Activated CD8-positive, alpha-beta T cell treated with anti-CD3 and anti-CD28 coated beads for 36 hours (primary cell): ENCODE data around the gene NFKBIA. TPM values are rescaled to one million over a fixed set of nuclear protein-coding genes. Genes with fewer than 3 reads are reported as not detected.
"Not testable (repeated sequence)": the region's sequence is repeated elsewhere in the genome, so short reads cannot be mapped to it uniquely, and the experiment has no call there.

ENCODE experiments used
- ATAC-seq: fragments of 200-7000 bp; cut with Tn5 transposase; one replicate; pipeline ENCODE4 v1.10.0; 2021; ENCODE audit warnings: mild to moderate bottlenecking, moderate library complexity
- CTCF ChIA-PET: fragments of 350-600 bp; sonication (Branson Sonifier 250); formaldehyde crosslinking; loops from one replicate; lab custom pipeline; 2021; ENCODE audit warnings: antibody characterized with exemption; lab: Charles Lee
- POLR2A ChIA-PET: fragments of 350-600 bp; sonication (Branson Sonifier 250); formaldehyde crosslinking; loops from one replicate; lab custom pipeline; 2021; ENCODE audit warnings: antibody characterized with exemption; lab: Charles Lee
- DNase-seq: peaks from one replicate; pipeline ENCODE4 v3.0.0-alpha.2; 2020
- H3K27ac Mint-ChIP-seq: one replicate; pipeline ENCODE4 v1.8.0; 2021; ENCODE audit warnings: mild to moderate bottlenecking, mixed read lengths
- H3K27me3 Mint-ChIP-seq: one replicate; pipeline ENCODE4 v1.8.0; 2021; ENCODE audit warnings: mixed read lengths
- H3K36me3 Mint-ChIP-seq: one replicate; pipeline ENCODE4 v1.8.0; 2021; ENCODE audit warnings: low read depth, mixed read lengths
- H3K4me1 Mint-ChIP-seq: one replicate; pipeline ENCODE4 v1.8.0; 2021; ENCODE audit warnings: low read depth, mixed read lengths
- H3K4me3 Mint-ChIP-seq: one replicate; pipeline ENCODE4 v1.8.0; 2021; ENCODE audit warnings: mild to moderate bottlenecking, moderate library complexity, mixed read lengths
- H3K9me3 Mint-ChIP-seq: one replicate; pipeline ENCODE4 v1.8.0; 2021; ENCODE audit warnings: mixed read lengths
- intact Hi-C: fragments of 100-400 bp; cut with micrococcal nuclease; formaldehyde crosslinking; loops from one replicate; pipeline ENCODE4 v1.10.0; 2022
- total RNA-seq, 2 experiments: library from RNA; stranded (reverse); gene quantifications; one replicate each; pipeline ENCODE4 v1.2.3, GENCODE V29; 2021
- TF ChIP-seq, protein P1 (sequence below): fragments of 200-600 bp; IDR thresholded peaks from one replicate; pipeline ENCODE4 v1.8.0; 2022; ENCODE audit warnings: antibody characterized with exemption, mild to moderate bottlenecking

NFKBIA gene
- total RNA-seq, 2 experiments from 2014 or later: 218 to 227 TPM

DNA sequence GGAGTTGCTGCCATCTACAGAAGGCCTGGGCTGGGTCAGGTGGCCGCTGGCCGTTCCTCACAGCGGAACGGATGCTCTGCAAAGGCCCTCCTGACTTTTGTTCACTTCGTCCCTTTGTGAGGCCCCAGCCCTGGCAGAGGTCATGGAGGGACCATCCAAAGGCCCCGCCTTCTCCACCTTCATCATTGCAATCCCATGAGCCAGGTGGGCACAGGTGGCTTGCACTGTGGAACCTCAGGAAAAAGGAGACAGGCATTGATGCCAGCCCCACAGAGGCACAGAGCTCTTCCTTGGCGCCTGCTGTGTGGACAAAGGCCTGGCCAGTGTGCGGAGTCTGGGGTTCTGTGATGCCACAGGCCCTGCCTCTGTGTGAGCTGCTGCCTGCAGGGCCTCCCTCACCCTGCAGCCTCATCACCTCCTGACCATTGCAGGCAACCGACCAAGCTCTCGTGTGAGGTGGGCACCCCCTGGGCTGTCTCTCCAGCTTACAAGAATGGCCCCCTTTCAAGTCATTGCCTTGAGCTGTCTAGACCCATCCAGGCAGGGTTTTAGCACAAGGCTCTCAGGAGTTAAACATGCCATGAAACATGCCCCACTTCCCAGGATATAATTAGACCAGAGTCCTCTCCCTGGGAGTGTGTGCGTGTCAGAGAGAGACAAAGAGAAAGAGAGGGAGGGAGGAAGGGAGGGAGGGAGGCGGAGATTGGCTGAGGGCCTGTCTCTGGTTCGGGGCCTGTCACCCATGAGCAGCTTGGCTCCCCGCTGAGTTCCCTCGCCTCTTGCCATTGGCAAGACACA lies 19.3 kb downstream of the NFKBIA start:
- H3K36me3 Mint-ChIP-seq: no peaks in the 10 kb centered on the region
- ChIA-PET POLR2A (interaction anchor here (0.7 to 2.3 kb wide), 2 partner anchors 17 to 19 kb away, joined by 3 to 6 read pairs; partner anchors contain the start of gene NFKBIA), CTCF (interaction anchor here (1.1 kb wide), 1 partner anchor 31 kb away, joined by 4 read pairs; no protein-coding TSS in a partner anchor)
- ATAC-seq (no peak), DNase-seq (no peak)
- intact Hi-C loops: no loop called here
- H3K27ac Mint-ChIP-seq: no peak overlapping the region
- H3K27me3 Mint-ChIP-seq: no peaks in the 10 kb centered on the region
- no peaks in the 10 kb centered on the region for H3K9me3 Mint-ChIP-seq
- no peaks in the 10 kb centered on the region for H3K4me1 Mint-ChIP-seq
- TF ChIP-seq, protein P1, sequence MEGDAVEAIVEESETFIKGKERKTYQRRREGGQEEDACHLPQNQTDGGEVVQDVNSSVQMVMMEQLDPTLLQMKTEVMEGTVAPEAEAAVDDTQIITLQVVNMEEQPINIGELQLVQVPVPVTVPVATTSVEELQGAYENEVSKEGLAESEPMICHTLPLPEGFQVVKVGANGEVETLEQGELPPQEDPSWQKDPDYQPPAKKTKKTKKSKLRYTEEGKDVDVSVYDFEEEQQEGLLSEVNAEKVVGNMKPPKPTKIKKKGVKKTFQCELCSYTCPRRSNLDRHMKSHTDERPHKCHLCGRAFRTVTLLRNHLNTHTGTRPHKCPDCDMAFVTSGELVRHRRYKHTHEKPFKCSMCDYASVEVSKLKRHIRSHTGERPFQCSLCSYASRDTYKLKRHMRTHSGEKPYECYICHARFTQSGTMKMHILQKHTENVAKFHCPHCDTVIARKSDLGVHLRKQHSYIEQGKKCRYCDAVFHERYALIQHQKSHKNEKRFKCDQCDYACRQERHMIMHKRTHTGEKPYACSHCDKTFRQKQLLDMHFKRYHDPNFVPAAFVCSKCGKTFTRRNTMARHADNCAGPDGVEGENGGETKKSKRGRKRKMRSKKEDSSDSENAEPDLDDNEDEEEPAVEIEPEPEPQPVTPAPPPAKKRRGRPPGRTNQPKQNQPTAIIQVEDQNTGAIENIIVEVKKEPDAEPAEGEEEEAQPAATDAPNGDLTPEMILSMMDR: no peak
- no peak overlapping the region for H3K4me3 Mint-ChIP-seq

DNA sequence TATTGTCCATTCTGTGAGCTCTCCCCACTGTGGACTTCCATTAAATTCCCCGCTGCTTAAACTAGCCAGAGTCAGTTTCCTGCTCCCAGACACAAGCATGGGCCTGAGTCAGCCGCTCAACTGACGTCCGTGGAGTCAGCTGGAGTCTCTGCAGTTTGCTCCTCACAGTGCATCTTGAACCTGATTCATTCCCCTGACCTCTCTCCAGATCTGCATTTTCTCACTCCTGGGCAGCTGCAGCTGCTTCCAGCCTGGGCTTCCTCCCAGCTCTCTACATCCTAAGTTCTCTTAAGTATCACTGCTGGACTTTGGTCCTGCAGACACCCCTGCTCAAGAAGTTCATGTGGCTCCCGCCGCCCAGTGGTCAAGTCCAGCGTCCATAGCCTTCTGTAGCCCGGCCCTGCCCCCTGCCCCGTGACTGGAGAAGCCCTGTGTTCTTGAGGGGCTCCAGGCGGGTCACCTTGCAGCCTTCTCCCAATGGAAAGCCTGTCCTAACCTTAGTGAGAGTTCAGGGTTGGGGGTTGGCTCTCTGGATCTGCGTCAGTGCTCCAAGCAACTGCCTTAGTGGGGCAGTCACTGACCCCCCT lies 20.0 kb downstream of the NFKBIA start:
- Mint-ChIP-seq H3K27ac (no peak overlapping the region), H3K4me3 (no peak overlapping the region), H3K36me3 (no peaks in the 10 kb centered on the region), H3K4me1 (no peaks in the 10 kb centered on the region), H3K9me3 (no peaks in the 10 kb centered on the region), H3K27me3 (no peaks in the 10 kb centered on the region)
- DNase-seq (no peak), ATAC-seq (no peak)
- TF ChIP-seq, protein P1: no peak
- ChIA-PET POLR2A (interaction anchor here (0.7 to 2.3 kb wide), 2 partner anchors 18 to 20 kb away, joined by 3 to 6 read pairs; partner anchors contain the start of gene NFKBIA), CTCF (interaction anchor here (1.6 kb wide), 1 partner anchor 137 kb away, joined by 3 read pairs; no protein-coding TSS in a partner anchor)
- intact Hi-C loops: no loop called here

DNA sequence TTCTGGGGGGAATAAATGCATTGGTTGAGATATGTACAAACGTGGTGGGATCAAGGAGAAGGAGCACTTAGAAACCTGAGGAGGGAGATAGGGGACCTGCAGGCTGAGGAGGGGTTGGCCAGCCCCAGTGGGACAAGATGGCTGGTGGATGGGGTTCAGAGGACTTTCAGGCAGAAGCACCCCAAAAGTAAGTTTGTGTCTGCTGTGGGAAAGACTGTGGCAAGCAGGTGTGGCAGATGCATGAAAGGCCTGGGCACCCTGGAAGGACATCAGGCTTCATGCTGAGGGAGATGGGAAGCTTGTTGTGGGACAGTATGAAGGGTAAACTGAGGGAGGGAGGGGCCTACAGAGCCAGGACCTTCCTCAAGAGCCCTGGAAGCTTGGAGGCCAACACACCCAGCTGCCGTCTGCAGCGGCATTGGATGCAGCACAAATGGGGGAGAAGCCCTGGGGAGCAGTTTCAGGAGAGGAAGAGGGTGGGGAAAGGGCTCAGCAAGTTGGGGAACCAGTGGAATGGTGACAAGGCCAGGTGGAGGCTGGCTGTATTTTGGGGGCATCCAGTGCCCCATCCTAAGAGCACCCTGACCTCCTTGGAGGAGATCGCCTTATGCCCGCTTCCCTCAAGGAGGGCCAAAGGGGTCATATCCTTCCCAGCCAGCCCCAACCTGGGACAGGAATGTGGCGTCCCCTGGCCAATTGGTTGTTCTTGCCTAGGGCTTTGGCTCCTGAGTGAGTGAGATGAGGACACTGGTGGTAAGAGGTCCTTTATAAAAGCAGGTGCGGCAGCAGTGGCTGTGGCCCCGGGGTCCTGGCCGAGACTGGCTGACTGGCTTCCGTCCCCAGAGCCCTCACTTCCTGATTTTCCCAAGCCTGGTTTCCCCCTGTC lies 20.7 kb downstream of the NFKBIA start:
- ATAC-seq (no peak), DNase-seq (no peak)
- ChIA-PET CTCF (interaction anchor here (1.6 kb wide), 1 partner anchor 137 kb away, joined by 3 read pairs; no protein-coding TSS in a partner anchor), POLR2A (interaction anchor here (1.1 to 2.3 kb wide), 2 partner anchors 21 to 22 kb away, joined by 3 to 6 read pairs; partner anchors contain the start of gene NFKBIA)
- Mint-ChIP-seq H3K27ac (no peak overlapping the region), H3K4me3 (no peak overlapping the region), H3K9me3 (no peaks in the 10 kb centered on the region), H3K36me3 (no peaks in the 10 kb centered on the region), H3K27me3 (no peaks in the 10 kb centered on the region), H3K4me1 (no peaks in the 10 kb centered on the region)
- TF ChIP-seq, protein P1: no peak
- intact Hi-C loops: no loop called here

DNA sequence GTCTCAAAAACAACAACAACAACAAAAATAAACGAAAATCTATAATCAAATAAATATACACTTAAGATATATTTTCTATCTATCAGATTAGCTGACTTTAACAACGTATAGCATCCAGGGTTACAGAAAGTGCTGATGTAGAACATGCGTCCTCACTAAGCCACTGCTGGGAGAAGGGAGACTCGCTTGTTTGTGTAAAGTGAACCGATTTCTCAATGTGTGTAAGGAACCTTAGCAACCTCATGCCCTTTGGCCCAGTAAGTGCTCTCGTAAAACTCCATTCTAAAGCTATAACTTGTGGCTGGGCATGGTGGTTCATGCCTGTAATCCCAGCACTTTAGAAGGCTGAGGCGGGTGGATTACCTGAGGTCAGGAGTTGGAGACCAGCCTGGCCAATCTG lies 23.8 kb downstream of the NFKBIA start:
- intact Hi-C loops: no loop called here
- CTCF ChIA-PET: interaction anchor here (1.2 to 1.8 kb wide), 5 partner anchors 11 to 151 kb away, joined by 3 to 4 read pairs (median 3); no protein-coding TSS in a partner anchor

DNA sequence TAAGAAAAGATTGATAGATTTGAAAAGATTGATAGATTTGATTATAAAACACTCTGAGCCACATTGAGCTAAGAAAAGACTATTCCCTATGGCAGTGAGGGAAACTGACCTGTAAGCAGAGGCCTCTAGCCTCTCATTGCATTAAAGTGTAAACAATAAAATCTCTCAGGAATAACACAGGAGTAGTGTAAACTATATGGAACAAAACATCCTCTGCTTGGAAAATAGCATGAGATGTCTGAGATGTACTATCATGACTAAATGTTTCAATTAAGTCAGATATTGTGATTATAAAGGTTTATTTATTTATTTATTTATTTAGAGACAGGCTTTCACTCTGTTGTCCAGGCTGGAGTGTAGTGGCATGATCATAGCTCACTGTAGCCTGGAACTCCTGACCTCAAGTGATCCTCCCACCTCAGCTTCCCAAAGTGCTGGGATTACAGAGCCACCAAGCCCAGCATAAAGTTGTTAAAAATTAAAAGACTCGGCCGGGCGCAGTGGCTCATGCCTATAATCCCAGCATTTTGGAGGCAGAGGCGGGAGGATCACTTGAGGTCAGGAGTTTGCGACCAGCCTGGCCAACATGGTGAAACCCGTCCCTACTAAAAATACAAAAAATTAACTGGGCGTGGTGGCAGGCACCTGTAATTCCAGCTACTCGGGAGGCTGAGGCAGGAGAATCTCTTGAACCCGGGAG lies 25.2 kb downstream of the NFKBIA start:
- ATAC-seq, H3K4me1 Mint-ChIP-seq, H3K27ac Mint-ChIP-seq, H3K4me3 Mint-ChIP-seq, POLR2A ChIA-PET, H3K9me3 Mint-ChIP-seq, H3K36me3 Mint-ChIP-seq, intact Hi-C loops, H3K27me3 Mint-ChIP-seq, DNase-seq: not testable (repeated sequence)
- CTCF ChIA-PET: interaction anchor here (1.3 to 1.8 kb wide), 2 partner anchors 37 to 150 kb away, joined by 3 read pairs; no protein-coding TSS in a partner anchor

More for the DNA sequence above, 23.8 kb downstream of the NFKBIA start:
- Mint-ChIP-seq H3K4me3 (no peak overlapping the region), H3K9me3 (no peaks in the 10 kb centered on the region), H3K27ac (no peak overlapping the region), H3K36me3 (no peaks in the 10 kb centered on the region), H3K4me1 (peaks cover 2% of the 10 kb centered on the region), H3K27me3 (no peaks in the 10 kb centered on the region)
- TF ChIP-seq, protein P1: no peak
- no peak for DNase-seq
- ATAC-seq: no peak
- POLR2A ChIA-PET: interaction anchor here (0.5 kb wide), 1 partner anchor 225 kb away, joined by 3 read pairs; no protein-coding TSS in a partner anchor
